ENCODE results near the gene SMIM3. TPM values are rescaled to one million over a fixed set of nuclear protein-coding genes. Genes with fewer than 3 reads are reported as not detected.

The SMIM3 gene
- total RNA-seq, 6 donors from 2014 or later: 20.4 to 40.0 (median 21.6) TPM

DNA sequence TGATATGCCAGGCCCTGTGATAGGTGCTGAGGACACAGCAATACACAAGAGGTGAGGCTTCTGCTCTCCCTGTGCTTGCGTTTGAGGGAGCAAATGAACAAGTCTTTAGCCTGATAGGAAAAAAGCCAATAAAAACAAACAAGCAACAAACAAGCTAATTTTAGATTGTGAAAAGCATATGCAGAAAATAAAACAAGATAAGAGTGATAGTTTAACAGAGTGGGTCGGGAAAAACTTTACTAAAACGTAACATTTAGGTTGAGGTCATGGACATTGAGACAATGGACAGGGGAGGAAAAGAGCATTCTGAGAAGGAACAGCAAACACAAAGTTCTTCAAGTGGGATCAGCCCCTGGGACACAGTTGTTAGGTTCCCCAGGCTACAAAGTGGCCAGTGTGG is 4.3 kb downstream of the SMIM3 start:
- no peak for ATAC-seq (ENCODE audit: low FRiP score in 2 of 2)
- peak overlapping the region; percentile 84 to 95 (median 91) for H3K27ac ChIP-seq
- WGBS, 2 donors: 51 to 53% methylated on average over 3 of the region's 3 CpGs
- no peaks in the 10 kb centered on the region for H3K27me3 ChIP-seq
- H3K4me3 ChIP-seq: no peak overlapping the region
- TF ChIP-seq POLR2AphosphoS5 (IDR thresholded peaks at IDR 0.05) (no peak), EP300 (IDR thresholded peaks at IDR 0.05) (no peak), POLR2A (IDR thresholded peaks at IDR 0.05) (no peak)
- TF ChIP-seq, protein P1, sequence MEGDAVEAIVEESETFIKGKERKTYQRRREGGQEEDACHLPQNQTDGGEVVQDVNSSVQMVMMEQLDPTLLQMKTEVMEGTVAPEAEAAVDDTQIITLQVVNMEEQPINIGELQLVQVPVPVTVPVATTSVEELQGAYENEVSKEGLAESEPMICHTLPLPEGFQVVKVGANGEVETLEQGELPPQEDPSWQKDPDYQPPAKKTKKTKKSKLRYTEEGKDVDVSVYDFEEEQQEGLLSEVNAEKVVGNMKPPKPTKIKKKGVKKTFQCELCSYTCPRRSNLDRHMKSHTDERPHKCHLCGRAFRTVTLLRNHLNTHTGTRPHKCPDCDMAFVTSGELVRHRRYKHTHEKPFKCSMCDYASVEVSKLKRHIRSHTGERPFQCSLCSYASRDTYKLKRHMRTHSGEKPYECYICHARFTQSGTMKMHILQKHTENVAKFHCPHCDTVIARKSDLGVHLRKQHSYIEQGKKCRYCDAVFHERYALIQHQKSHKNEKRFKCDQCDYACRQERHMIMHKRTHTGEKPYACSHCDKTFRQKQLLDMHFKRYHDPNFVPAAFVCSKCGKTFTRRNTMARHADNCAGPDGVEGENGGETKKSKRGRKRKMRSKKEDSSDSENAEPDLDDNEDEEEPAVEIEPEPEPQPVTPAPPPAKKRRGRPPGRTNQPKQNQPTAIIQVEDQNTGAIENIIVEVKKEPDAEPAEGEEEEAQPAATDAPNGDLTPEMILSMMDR (IDR thresholded peaks at IDR 0.05): no peak
- H3K9me3 ChIP-seq: no peaks in the 10 kb centered on the region
- no peaks in the 10 kb centered on the region for H3K36me3 ChIP-seq
- no peak for DNase-seq
- H3K4me1 ChIP-seq: peaks cover 37 to 57% (median 52%) of the 10 kb centered on the region in 4 donors

DNA sequence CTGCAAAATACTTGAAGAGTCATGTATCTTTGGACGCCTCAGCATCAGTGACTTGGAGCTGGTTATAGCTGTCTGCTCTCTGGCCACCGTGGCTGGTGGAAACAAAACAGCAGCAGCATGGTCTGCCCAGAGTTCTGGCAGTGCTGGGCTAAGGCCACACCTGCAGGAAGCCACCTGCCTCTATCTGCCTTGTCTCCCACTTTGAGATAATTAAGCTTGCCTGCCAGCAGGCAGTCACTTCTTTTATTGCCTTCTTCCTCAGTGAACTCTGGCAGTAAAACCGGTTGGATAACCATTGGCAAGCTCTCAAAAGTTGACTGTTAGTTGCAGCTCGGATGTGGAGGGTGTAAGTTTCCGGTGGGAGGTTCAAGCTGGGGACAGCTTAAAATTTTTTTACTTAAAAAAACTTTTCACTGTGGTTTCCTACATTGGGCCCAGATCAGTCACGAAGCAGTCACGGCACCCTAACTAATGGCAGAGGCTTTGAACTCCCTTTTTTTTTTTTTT is 4.9 kb downstream of the SMIM3 start:
- 18 to 25% methylated on average over 7 of the region's 7 CpGs for WGBS, 2 donors
- peak in 1 of 2 donors; percentile 58 for DNase-seq
- no peaks in the 10 kb centered on the region for H3K27me3 ChIP-seq
- peak overlapping the region in 2 of 4 donors; percentile 5 to 11 for H3K4me3 ChIP-seq
- peak overlapping the region; percentile 84 to 95 (median 91) for H3K27ac ChIP-seq
- no peaks in the 10 kb centered on the region for H3K9me3 ChIP-seq
- TF ChIP-seq POLR2AphosphoS5 (IDR thresholded peaks at IDR 0.05): peak in 1 of 2 donors; percentile 19
- peak in 1 of 4 donors; percentile 38 for TF ChIP-seq POLR2A (IDR thresholded peaks at IDR 0.05)
- TF ChIP-seq, protein P1 (IDR thresholded peaks at IDR 0.05): no peak
- no peak for TF ChIP-seq EP300 (IDR thresholded peaks at IDR 0.05)
- H3K36me3 ChIP-seq: no peaks in the 10 kb centered on the region
- H3K4me1 ChIP-seq: peaks cover 38 to 56% (median 54%) of the 10 kb centered on the region in 4 donors
- ATAC-seq (ENCODE audit: low FRiP score in 2 of 2): peak; percentile 38 to 48

DNA sequence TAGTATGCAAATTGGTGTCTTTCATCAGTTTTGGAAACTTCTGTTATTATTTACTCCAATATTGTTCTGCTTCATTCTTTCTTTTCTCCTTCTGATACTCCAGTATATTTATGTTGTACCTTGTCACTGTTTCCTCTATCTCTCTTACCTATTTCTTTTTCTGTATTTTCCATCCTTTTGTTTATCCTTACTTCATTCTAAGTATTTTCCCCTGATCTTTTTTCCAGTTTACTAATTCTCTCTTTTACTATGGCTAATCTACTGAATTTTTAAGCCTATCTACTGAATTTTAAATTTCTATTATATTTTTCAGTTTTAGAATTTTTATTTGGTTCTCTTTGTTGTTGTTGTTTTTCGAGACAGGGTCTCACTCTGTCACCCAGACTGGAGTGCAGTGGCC is 7.4 kb downstream of the SMIM3 start:
- Histone ChIP-seq H3K27me3 (no peaks in the 10 kb centered on the region), H3K9me3 (no peaks in the 10 kb centered on the region), H3K36me3 (no peaks in the 10 kb centered on the region), H3K27ac (no peak overlapping the region), H3K4me3 (no peak overlapping the region), H3K4me1 (peaks cover 45 to 66% (median 55%) of the 10 kb centered on the region in 4 donors)
- 92 to 100% methylated on average over 1 of the region's 1 CpG for WGBS, 2 donors
- no peak for DNase-seq
- TF ChIP-seq POLR2A (IDR thresholded peaks at IDR 0.05) (no peak), EP300 (IDR thresholded peaks at IDR 0.05) (no peak), POLR2AphosphoS5 (IDR thresholded peaks at IDR 0.05) (no peak)
- TF ChIP-seq, protein P1 (IDR thresholded peaks at IDR 0.05): no peak
- no peak for ATAC-seq (ENCODE audit: low FRiP score in 2 of 2)

DNA sequence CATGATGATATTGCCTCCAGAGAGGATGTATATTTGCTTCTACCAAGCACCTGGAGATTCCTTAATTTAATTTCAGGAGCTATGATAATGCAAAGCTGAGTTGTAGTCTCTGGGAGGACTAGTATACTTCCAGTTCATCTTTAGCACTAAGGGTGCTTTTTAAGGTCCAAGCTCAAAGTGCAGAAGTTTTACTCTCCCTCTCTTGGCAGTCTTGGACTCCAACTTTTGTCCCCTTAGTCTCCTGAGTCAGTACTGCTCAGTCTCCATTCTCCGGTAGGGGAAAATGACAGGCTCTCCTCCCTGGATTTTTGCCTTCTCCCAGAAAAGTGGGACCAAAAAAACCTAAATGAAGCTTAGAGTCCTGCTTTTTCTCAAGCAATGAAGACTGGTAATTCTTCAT is 8.3 kb downstream of the SMIM3 start:
- Histone ChIP-seq H3K9me3 (no peaks in the 10 kb centered on the region), H3K27me3 (no peaks in the 10 kb centered on the region), H3K36me3 (no peaks in the 10 kb centered on the region), H3K27ac (peak overlapping the region; percentile 14 to 58 (median 18)), H3K4me3 (no peak overlapping the region), H3K4me1 (peaks cover 45 to 70% (median 53%) of the 10 kb centered on the region in 4 donors)
- no peak for TF ChIP-seq EP300 (IDR thresholded peaks at IDR 0.05)
- TF ChIP-seq POLR2A (IDR thresholded peaks at IDR 0.05): no peak
- no peak for TF ChIP-seq POLR2AphosphoS5 (IDR thresholded peaks at IDR 0.05)
- TF ChIP-seq, protein P1 (IDR thresholded peaks at IDR 0.05): no peak
- no peak for ATAC-seq (ENCODE audit: low FRiP score in 2 of 2)
- no peak for DNase-seq
- WGBS, 2 donors: 90 to 100% methylated on average over 1 of the region's 1 CpG

DNA sequence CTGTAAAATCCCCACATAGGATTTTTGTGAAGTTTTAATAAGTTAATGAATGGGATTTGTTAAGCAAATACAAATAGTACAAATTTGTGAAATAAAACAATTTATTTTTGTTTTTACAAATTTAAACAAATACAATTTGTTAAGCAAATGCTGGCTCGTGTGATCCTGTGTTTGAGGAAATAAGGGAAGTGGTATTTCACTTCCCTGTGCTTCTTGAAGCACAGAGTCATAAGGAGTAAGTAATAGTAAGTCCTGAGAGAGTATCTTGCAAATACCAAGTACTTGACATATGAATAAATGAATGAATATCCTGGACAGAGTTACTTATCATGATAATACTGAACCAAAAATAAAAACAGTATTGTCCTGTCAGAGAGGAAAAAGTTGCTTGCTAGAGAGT is 9.1 kb downstream of the SMIM3 start:
- H3K4me1 ChIP-seq: peaks cover 40 to 68% (median 49%) of the 10 kb centered on the region in 4 donors

More for the DNA sequence above, 9.1 kb downstream of the SMIM3 start:
- WGBS, 2 donors: 21 to 31% methylated on average over 1 of the region's 1 CpG
- Histone ChIP-seq H3K9me3 (no peaks in the 10 kb centered on the region), H3K27me3 (no peaks in the 10 kb centered on the region), H3K4me3 (no peak overlapping the region), H3K36me3 (no peaks in the 10 kb centered on the region), H3K27ac (peak overlapping the region in 3 of 4 donors; percentile 14 to 58 (median 33))
- TF ChIP-seq, protein P1 (IDR thresholded peaks at IDR 0.05): no peak
- TF ChIP-seq POLR2A (IDR thresholded peaks at IDR 0.05) (no peak), EP300 (IDR thresholded peaks at IDR 0.05) (no peak), POLR2AphosphoS5 (IDR thresholded peaks at IDR 0.05) (no peak)
- DNase-seq: no peak
- ATAC-seq (ENCODE audit: low FRiP score in 2 of 2): no peak
